Urinary bladder (tissue), 4 donors: Measurements from ENCODE around the gene MACROD2. TPM values are rescaled to one million over a fixed set of nuclear protein-coding genes. Genes with fewer than 3 reads are reported as not detected.
"Not testable (repeated sequence)": the region's sequence is repeated elsewhere in the genome, so short reads cannot be mapped to it uniquely, and the experiment has no call there.

Experiments used
- DNase-seq: peaks from one replicate; pipeline ENCODE4 v3.0.0-alpha.2; 2015; ENCODE audit errors: extremely low spot score
- H3K27ac ChIP-seq: one replicate; pipeline ENCODE4 v1.5.1; 2013; ENCODE audit warnings: low read depth, mild to moderate bottlenecking, moderate library complexity
- H3K36me3 ChIP-seq: one replicate; pipeline ENCODE4 v1.6.1; 2013; ENCODE audit warnings: mild to moderate bottlenecking, moderate library complexity; ENCODE audit not compliant: insufficient read depth
- H3K4me1 ChIP-seq: one replicate; pipeline ENCODE4 v1.6.1; 2013; ENCODE audit warnings: mild to moderate bottlenecking, moderate library complexity; ENCODE audit not compliant: insufficient read depth
- H3K4me3 ChIP-seq: one replicate; pipeline ENCODE4 v1.5.1; 2013; ENCODE audit warnings: low read depth, low read length
- WGBS: extraction: QIAGEN DNeasy Blood & Tissue Kit; methylation state at CpG from one replicate; pipeline ENCODE4 v1.1.7; 2013; 5-methylcytosine and 5-hydroxymethylcytosine counted together
- polyA plus RNA-seq: library from polyadenylated mRNA; stranded (reverse); fragments of 200-250 nt; gene quantifications from one replicate; pipeline ENCODE4 v1.2.3, GENCODE V29; 2013
- total RNA-seq: library from RNA; depleted of rRNA; stranded (reverse); fragments of >200 nt; gene quantifications from one replicate; pipeline ENCODE4 v1.2.3, GENCODE V29; 2014
- donor health status: healthy with polysubstance abuse.
- donor health status: healthy.

The MACROD2 gene
- total and polyA plus RNA-seq, 2 donors, result 3.0 to 28.2 TPM

GRCh38 chr20:14925300-14925699, 930.0 kb downstream of the MACROD2 start:
- H3K4me1 ChIP-seq, result no peaks in the 10 kb centered on the region
- H3K36me3 ChIP-seq, result no peaks in the 10 kb centered on the region
- H3K4me3 ChIP-seq, result no peak overlapping the region
- no peak for DNase-seq
- H3K27ac ChIP-seq, result no peak overlapping the region
- WGBS, result 91% methylated on average over 1 of the region's 1 CpG

DNA sequence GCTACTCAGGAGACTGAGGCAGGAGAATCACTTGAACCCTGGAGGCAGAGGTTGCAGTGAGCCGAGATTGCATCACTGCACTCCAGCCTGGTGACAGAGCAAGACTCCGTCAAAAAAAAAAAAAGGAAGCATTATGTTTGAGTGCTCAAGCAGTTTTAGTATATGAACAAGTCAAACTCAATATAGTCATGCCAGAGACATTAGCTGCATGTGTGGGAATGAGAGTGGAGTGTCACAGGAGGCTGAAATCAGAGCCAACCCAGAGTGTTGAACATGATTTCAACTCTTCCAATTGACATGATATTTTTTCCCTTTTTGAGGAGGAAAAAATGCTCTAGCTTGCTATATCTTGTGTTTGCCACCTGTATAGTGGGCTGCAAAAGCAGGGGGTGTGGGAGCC, 931.1 kb downstream of the MACROD2 start:
- H3K36me3 ChIP-seq, DNase-seq, H3K27ac ChIP-seq, H3K4me3 ChIP-seq, H3K4me1 ChIP-seq: not testable (repeated sequence)
- WGBS, result 93% methylated on average over 2 of the region's 2 CpGs

DNA sequence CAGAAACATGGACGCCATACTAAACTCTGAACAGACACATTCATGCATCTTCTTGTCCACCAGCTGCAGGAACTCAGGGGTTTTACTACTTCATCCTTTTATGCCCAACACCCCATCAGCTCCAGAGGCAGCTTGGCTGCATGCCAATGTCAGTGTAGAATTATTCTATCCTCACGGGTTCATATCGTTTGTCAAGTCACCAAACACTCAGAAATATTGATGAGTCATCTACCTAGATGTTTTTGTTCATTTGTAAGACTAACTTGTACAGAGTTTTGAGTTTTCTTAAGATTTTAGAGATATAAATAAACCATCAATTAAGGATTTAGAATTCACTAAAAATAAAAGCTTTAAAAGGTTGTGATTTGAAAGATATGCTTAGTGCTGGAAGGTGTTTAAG, 932.8 kb downstream of the MACROD2 start:
- no peak for DNase-seq
- 23% methylated on average over 3 of the region's 3 CpGs for WGBS

DNA sequence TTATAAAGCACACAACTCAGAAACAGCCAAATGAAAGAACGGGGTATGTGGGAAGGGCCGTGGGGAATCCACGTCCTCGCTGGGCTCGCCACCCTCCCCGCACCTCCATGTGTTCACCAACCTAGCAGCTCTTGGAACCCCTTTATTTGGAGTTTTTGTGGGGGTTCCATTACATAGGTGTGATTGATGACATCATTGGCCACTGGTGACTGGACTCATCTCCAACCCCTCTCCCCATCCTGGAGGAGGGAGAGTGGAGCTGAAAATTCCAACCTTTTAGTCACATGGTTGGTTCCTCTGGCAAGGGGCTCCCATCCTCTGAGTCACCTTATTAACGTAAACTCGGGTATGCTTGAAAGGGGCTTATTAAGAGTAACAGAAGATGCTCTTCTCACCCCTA, 934.1 kb downstream of the MACROD2 start:
- 98% methylated on average over 8 of the region's 8 CpGs for whole genome bisulfite sequencing
- Histone ChIP-seq H3K4me1 (no peaks in the 10 kb centered on the region), H3K4me3 (no peak overlapping the region), H3K27ac (no peak overlapping the region), H3K36me3 (no peaks in the 10 kb centered on the region)
- no peak for DNase-seq

More for the DNA sequence above, 932.8 kb downstream of the MACROD2 start:
- Histone ChIP-seq H3K4me3 (no peak overlapping the region), H3K27ac (no peak overlapping the region), H3K36me3 (no peaks in the 10 kb centered on the region), H3K4me1 (no peaks in the 10 kb centered on the region)

DNA sequence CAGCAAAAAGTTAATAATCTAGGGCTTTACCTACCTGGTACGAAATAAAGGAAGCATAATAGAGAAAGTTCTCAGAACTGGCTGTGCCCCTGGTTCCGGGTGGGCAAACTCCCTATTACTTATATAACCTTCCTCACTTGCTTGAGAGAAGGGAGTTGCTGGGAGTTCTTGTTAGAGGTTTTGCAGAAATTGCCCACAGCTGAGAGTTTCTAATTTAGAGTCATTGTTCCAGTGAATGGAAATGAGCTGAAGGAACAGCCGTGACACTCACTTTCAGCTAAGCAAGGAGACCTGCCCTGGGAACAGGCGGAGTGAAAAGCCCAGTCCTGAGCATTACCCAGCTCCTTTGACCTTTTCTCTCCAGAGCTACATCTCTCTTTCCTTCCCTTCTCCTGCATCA, 936.7 kb downstream of the MACROD2 start:
- WGBS, result 95% methylated on average over 4 of the region's 4 CpGs
- DNase-seq, result no peak

DNA sequence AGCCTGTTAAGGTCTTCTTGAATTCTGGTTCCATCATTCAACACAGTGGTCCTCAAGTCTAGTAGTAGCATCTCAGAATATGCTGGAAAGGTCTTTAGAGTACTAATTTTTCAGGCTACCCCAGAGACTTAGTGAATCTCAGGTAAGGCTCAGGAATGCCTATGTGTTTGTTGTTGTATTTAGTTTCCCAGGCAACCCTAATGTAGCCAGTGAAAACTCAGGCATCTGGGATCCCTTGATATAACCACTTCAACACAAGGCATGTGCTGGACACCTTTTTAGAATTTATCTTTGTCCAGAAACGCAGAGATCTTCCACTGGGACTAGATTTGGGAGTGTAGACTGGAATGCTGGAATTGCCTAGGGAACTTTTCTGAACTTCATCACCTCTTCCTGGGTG, 940.0 kb downstream of the MACROD2 start:
- WGBS, result 54% methylated on average over 1 of the region's 1 CpG
- no peaks in the 10 kb centered on the region for H3K36me3 ChIP-seq

More for the DNA sequence above, 936.7 kb downstream of the MACROD2 start:
- Histone ChIP-seq H3K4me1 (no peaks in the 10 kb centered on the region), H3K36me3 (no peaks in the 10 kb centered on the region), H3K27ac (no peak overlapping the region), H3K4me3 (no peak overlapping the region)

DNA sequence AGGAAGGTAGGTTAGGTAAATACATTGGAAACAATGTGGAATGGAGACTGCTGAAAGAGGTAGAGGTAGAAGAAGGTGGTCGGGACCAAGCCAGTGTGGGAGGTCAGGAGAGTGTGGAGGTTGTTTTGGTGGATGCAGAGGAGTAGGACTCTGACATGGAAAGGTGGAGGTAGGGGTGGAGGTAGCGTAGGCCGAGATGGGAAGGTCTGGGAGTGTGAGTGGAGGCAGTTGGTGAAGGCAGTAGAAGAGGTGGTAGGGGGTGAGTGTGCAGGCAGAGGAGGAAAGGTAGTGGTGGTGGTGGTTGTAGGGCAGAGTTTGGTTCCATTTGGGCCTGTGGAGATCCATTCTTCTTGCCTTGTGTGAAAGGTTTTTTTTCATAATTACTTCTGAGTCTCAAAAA, 941.7 kb downstream of the MACROD2 start:
- no peak for DNase-seq
- H3K4me3 ChIP-seq, result no peak overlapping the region
- no peaks in the 10 kb centered on the region for H3K36me3 ChIP-seq
- WGBS, result 96% methylated on average over 3 of the region's 3 CpGs
- no peak overlapping the region for H3K27ac ChIP-seq
- H3K4me1 ChIP-seq, result no peaks in the 10 kb centered on the region

More for the DNA sequence above, 940.0 kb downstream of the MACROD2 start:
- no peaks in the 10 kb centered on the region for H3K4me1 ChIP-seq
- DNase-seq, result no peak
- H3K27ac ChIP-seq, result no peak overlapping the region
- H3K4me3 ChIP-seq, result no peak overlapping the region

DNA sequence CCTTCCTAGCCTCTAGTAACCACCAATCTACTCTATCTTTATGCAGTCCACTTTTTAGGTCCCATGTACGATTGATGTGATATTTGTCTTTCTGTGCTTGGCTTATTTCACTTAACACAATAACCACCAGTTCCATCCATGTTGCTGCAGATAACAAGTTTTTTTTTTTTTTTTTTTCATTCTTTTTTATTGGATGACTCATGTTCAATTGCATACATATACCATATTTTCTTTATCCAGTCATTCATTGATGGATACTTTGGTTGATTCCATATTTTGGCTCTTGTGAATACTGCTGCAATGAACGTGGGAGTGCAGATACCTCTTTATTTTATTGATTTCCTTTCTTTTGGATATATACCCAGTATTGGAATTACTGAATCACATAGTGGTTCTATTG, 942.5 kb downstream of the MACROD2 start:
- Histone ChIP-seq H3K36me3 (no peaks in the 10 kb centered on the region), H3K4me1 (no peaks in the 10 kb centered on the region), H3K4me3 (no peak overlapping the region), H3K27ac (no peak overlapping the region)
- 92% methylated on average over 2 of the region's 2 CpGs for WGBS
- DNase-seq, result no peak

DNA sequence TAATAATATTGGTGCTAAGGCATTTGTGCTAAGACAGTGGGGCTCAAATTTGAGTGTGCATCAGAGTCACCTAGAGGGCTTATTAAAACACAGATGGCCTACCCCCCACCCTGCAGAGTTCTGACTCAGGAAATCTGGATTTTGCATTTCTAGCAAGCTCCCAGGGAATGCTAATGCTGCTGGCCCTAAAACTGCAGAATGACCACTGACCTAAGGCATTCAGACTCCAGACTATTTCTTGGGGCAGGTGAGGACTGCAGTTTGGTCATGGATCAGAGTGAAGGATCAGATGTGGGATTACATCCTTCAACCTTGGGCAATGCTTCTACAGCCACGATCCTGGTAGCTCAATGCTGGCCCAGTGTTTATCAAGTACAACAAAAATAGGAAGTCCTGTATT, 952.2 kb downstream of the MACROD2 start:
- Histone ChIP-seq H3K4me3 (no peak overlapping the region), H3K27ac (no peak overlapping the region), H3K36me3 (no peaks in the 10 kb centered on the region), H3K4me1 (no peaks in the 10 kb centered on the region)
- DNase-seq, result no peak
- WGBS, result 52% methylated on average over 1 of the region's 1 CpG

DNA sequence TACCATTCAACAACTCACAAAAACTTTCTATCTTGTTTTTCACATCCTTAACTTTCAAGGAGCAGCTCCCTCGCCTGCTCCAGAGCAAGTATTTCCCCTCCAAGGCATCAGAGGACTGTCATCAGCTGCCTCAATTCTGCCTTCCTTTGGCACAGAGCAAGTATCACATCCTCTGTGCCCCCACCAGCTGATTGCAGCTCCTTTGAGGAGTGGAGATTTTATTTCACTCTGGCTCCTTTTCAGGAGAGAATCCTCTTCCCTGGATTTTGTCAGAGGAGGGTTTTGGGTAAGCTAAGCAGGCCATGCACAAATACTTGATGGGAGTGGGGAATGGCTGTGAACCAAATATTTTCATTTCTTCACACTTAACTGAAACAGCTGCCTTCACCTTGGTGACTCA, 952.6 kb downstream of the MACROD2 start:
- Histone ChIP-seq H3K27ac (no peak overlapping the region), H3K36me3 (no peaks in the 10 kb centered on the region)

GRCh38 chr20:14948416-14948815, 953.1 kb downstream of the MACROD2 start:
- WGBS, result 89% methylated on average over 3 of the region's 3 CpGs
- no peaks in the 10 kb centered on the region for H3K36me3 ChIP-seq

More for the DNA sequence above, 952.6 kb downstream of the MACROD2 start:
- Histone ChIP-seq H3K4me1 (no peaks in the 10 kb centered on the region), H3K4me3 (no peak overlapping the region)
- no peak for DNase-seq
- 60% methylated on average over 1 of the region's 1 CpG for WGBS

DNA sequence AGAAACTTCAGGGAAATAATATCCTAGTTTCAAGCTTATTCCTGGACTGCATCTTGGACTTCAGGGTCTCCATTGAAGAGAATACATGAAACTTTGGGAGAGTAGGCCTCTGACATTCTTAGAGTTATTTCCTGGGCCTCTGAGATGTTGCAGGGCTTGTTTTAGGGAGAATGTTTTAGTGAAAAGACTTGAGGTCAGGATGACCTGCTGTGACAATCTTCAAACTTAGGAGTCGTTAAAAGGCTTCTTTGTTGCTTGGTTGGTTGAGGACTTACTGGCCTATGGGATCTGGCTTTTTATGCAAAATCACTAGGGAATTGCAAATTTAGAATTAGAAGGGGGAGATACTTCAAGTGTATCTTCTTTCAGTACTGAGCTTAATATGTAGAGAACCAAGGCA, 955.3 kb downstream of the MACROD2 start:
- Histone ChIP-seq H3K4me3 (no peak overlapping the region), H3K36me3 (no peaks in the 10 kb centered on the region), H3K4me1 (no peaks in the 10 kb centered on the region), H3K27ac (no peak overlapping the region)
- WGBS, result 68% methylated on average over 1 of the region's 1 CpG
- no peak for DNase-seq

More at GRCh38 chr20:14948416-14948815, 953.1 kb downstream of the MACROD2 start:
- no peak for DNase-seq
- no peak overlapping the region for H3K27ac ChIP-seq
- H3K4me3 ChIP-seq, result no peak overlapping the region
- H3K4me1 ChIP-seq, result no peaks in the 10 kb centered on the region

- DNase-seq, result no peak
- no peak overlapping the region for H3K4me3 ChIP-seq
- H3K27ac ChIP-seq, result no peak overlapping the region
- no peaks in the 10 kb centered on the region for H3K4me1 ChIP-seq
- H3K36me3 ChIP-seq, result no peaks in the 10 kb centered on the region
- WGBS, result 95% methylated on average over 1 of the region's 1 CpG
These were observed 955.8 kb downstream of the MACROD2 start for GRCh38 chr20:14951105-14951504.

DNA sequence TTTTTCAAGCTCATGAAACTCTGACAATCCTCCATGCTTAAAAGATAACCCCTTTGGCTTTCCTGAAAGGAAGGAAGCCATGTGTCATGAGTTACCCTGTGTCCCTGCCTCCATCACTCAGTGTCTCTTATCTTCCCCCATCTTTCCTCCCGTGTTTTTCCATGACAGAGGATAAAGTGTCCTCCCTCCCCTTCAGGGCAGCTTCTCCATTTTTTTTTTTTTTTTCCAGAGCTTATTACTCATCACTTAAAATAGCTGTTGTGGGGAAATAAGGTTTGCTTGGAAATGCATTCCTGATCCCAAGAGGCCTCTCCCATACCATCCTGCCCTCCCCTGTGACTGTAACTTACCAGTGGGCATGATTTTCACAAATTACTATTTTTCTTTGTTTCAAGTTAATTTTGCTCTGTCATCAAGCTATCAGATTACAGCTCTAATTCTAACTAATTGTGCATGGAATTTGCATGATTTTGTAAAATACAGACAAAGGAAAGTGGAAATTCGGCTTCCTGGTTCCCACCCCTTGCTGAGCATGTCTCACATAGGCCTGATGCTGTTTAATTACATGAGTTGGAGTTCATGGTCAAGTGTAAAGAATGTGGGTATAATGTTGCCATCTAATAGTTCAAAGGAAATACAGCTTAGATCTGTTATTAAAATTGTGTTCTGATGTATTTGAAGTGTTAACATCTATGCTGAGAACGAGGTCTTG, 956.5 kb downstream of the MACROD2 start:
- no peaks in the 10 kb centered on the region for H3K4me1 ChIP-seq
- no peaks in the 10 kb centered on the region for H3K36me3 ChIP-seq
- 47% methylated on average over 3 of the region's 3 CpGs for WGBS
- H3K4me3 ChIP-seq, result no peak overlapping the region
- no peak overlapping the region for H3K27ac ChIP-seq
- no peak for DNase-seq
